Loucy (cell line): ENCODE data around the gene ERC1.

ENCODE experiments used
- H2AFZ ChIP-seq: fragments of 200-600 bp; sonication (generic); 2 replicates; pipeline ENCODE4 v1.6.0; 2016; ENCODE audit warnings: antibody characterized with exemption, mild to moderate bottlenecking, low read length, moderate library complexity
- H3F3A ChIP-seq: fragments of 200-600 bp; 2 replicates; pipeline ENCODE4 v1.6.0; 2016; ENCODE audit warnings: antibody characterized with exemption, low read depth, mild to moderate bottlenecking
- H3K27me3 ChIP-seq: fragments of 200-600 bp; sonication (generic); 2 replicates; pipeline ENCODE4 v1.6.1; 2014; ENCODE audit warnings: low read length, mild to moderate bottlenecking; ENCODE audit not compliant: insufficient read depth, poor library complexity, severe bottlenecking
- H3K36me3 ChIP-seq: fragments of 200-600 bp; sonication (generic); 2 replicates; pipeline ENCODE4 v1.6.1; 2016; ENCODE audit warnings: low read length; ENCODE audit not compliant: insufficient read depth
- H3K4me1 ChIP-seq: fragments of 200-600 bp; sonication (generic); 2 replicates; pipeline ENCODE4 v1.5.1; 2014; ENCODE audit warnings: low read length, mild to moderate bottlenecking; ENCODE audit not compliant: insufficient read depth, poor library complexity, severe bottlenecking
- H3K4me2 ChIP-seq: fragments of 200-600 bp; sonication (generic); 2 replicates; pipeline ENCODE4 v1.6.0; 2014; ENCODE audit warnings: antibody characterized with exemption, low read length, low read depth, mild to moderate bottlenecking; ENCODE audit not compliant: poor library complexity, severe bottlenecking
- H3K4me3 ChIP-seq: fragments of 200-600 bp; sonication (generic); 2 replicates; pipeline ENCODE4 v1.5.1; 2014; ENCODE audit warnings: low read length, mild to moderate bottlenecking, mixed read lengths; ENCODE audit not compliant: poor library complexity, severe bottlenecking
- H3K79me2 ChIP-seq: fragments of 200-600 bp; sonication (generic); 2 replicates; pipeline ENCODE4 v1.6.1; 2014; ENCODE audit warnings: low read length; ENCODE audit not compliant: insufficient read depth
- H3K9ac ChIP-seq: fragments of 200-600 bp; sonication (generic); 2 replicates; pipeline ENCODE4 v1.6.0; 2014; ENCODE audit warnings: mild to moderate bottlenecking, low read depth, low read length, moderate library complexity; ENCODE audit not compliant: poor library complexity, severe bottlenecking
- H3K9me2 ChIP-seq: fragments of 200-600 bp; sonication (generic); replicated peaks from 2 replicates; pipeline ENCODE4 v1.6.1; 2016; ENCODE audit warnings: low read depth, low read length, mixed read lengths
- H3K9me3 ChIP-seq: fragments of 200-600 bp; sonication (generic); 2 replicates; pipeline ENCODE4 v1.6.1; 2014; ENCODE audit warnings: mild to moderate bottlenecking, antibody characterized with exemption, low read length, low read depth; ENCODE audit not compliant: insufficient read depth
- H4K20me1 ChIP-seq: fragments of 200-600 bp; sonication (generic); 2 replicates; pipeline ENCODE4 v1.6.0; 2014; ENCODE audit warnings: antibody characterized with exemption, low read length, mild to moderate bottlenecking; ENCODE audit not compliant: insufficient read depth, poor library complexity, severe bottlenecking
- CTCF ChIP-seq: fragments of 200-600 bp; sonication (generic); conservative IDR thresholded peaks from 2 replicates; pipeline ENCODE4 v1.5.1; 2014; ENCODE audit warnings: mild to moderate bottlenecking, antibody characterized with exemption, low read length
- EZH2phosphoT487 ChIP-seq: fragments of 200-600 bp; IDR thresholded peaks from 2 replicates; pipeline ENCODE4 v1.6.1; 2018; ENCODE audit warnings: antibody characterized with exemption, mild to moderate bottlenecking, moderate library complexity, borderline replicate concordance

The ERC1 gene

DNA sequence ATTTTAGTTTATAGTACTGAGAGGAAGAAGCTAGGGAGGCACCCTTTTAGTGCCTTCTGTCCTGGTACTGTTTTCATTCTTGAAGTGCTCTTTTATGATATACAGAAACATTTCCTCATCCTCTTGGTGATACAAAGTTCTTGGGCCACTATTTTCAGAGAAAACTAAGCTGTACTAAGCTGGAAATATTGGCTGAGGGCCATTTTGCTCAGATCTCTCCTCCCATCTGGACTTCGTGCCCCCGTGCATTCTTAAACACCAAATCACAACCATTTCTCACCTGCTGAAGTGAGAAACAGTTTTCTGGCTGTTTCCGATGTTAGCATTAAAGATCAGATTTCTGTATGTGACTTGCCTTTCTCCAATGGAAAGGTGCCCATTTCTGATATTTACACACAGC is 444.4 kb downstream of the ERC1 start:
- TF ChIP-seq EZH2phosphoT487: no peak
- no peak for TF ChIP-seq CTCF
- H3K9ac ChIP-seq: no peak overlapping the region
- H3K36me3 ChIP-seq: no peaks in the 10 kb centered on the region
- no peaks in the 10 kb centered on the region for H3K9me2 ChIP-seq
- H3K27me3 ChIP-seq: no peaks in the 10 kb centered on the region
- H3K4me1 ChIP-seq: no peaks in the 10 kb centered on the region
- no peak overlapping the region for H3K4me2 ChIP-seq
- no peaks in the 10 kb centered on the region for H3F3A ChIP-seq
- H3K4me3 ChIP-seq: no peak overlapping the region
- no peaks in the 10 kb centered on the region for H4K20me1 ChIP-seq
- H2AFZ ChIP-seq: no peak overlapping the region
- H3K9me3 ChIP-seq: no peaks in the 10 kb centered on the region
- H3K79me2 ChIP-seq: no peaks in the 10 kb centered on the region

DNA sequence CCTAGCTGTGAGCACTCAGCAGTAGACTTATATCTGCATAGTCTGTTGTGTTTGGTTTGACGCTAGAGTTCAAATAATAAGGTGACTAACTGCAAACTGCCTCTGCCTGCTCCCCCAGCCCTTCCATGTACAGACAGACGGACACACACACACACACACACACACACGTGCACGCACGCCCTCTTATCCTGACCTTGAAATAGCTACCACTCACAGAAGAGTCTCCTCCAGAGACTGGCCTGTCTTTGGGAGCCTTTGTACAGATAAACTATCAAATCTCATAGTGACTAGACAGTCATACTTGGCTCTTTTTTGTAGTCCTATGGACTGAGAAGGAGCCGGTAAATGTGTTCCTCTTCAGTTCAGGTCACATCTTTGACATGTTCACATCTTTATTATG is 445.0 kb downstream of the ERC1 start:
- Histone ChIP-seq H2AFZ (no peak overlapping the region), H3K79me2 (no peaks in the 10 kb centered on the region), H3K36me3 (no peaks in the 10 kb centered on the region), H3K4me1 (no peaks in the 10 kb centered on the region), H3F3A (no peaks in the 10 kb centered on the region), H3K9me2 (no peaks in the 10 kb centered on the region), H3K4me2 (no peak overlapping the region), H3K27me3 (no peaks in the 10 kb centered on the region), H3K9me3 (no peaks in the 10 kb centered on the region), H3K9ac (no peak overlapping the region), H4K20me1 (no peaks in the 10 kb centered on the region), H3K4me3 (no peak overlapping the region)
- no peak for TF ChIP-seq EZH2phosphoT487
- TF ChIP-seq CTCF: no peak

GRCh38 chr12:1436981-1437380 is 446.0 kb downstream of the ERC1 start:
- Histone ChIP-seq H3K9ac (no peak overlapping the region), H3F3A (no peaks in the 10 kb centered on the region), H3K36me3 (no peaks in the 10 kb centered on the region), H3K4me3 (no peak overlapping the region), H3K9me3 (no peaks in the 10 kb centered on the region), H3K27me3 (no peaks in the 10 kb centered on the region), H3K4me2 (no peak overlapping the region), H4K20me1 (no peaks in the 10 kb centered on the region), H3K4me1 (no peaks in the 10 kb centered on the region), H3K79me2 (no peaks in the 10 kb centered on the region), H2AFZ (no peak overlapping the region), H3K9me2 (no peaks in the 10 kb centered on the region)
- TF ChIP-seq CTCF (no peak), EZH2phosphoT487 (no peak)
